Stimulated activated effector memory CD8-positive, alpha-beta T cell treated with anti-CD3 and anti-CD28 coated beads, Interleukin-12 subunit alpha, Interleukin-12 subunit beta, amount 100 ng/mL, for 72 hours (primary cell): ENCODE results near the gene PRDX5.

Experiments used
- ATAC-seq: fragments of 150-1000 bp; cut with Tn5 transposase; 2 replicates; pipeline ENCODE4 v1.10.0; 2021
- DNase-seq, 2 donors: peaks; one replicate each; pipeline ENCODE4 v3.0.0; 2021 to 2022; ENCODE audit warnings: low spot score in 2 of 2
- H3K27ac Mint-ChIP-seq: one replicate; pipeline ENCODE4 v1.8.0; 2022; ENCODE audit warnings: mild to moderate bottlenecking, mixed read lengths
- H3K36me3 Mint-ChIP-seq: one replicate; pipeline ENCODE4 v1.8.0; 2022; ENCODE audit warnings: mild to moderate bottlenecking, mixed read lengths
- H3K4me1 Mint-ChIP-seq: one replicate; pipeline ENCODE4 v1.8.0; 2022; ENCODE audit warnings: mixed read lengths
- H3K4me3 Mint-ChIP-seq: one replicate; pipeline ENCODE4 v1.8.0; 2022; ENCODE audit warnings: mild to moderate bottlenecking, mixed read lengths
- H3K9me3 Mint-ChIP-seq: one replicate; pipeline ENCODE4 v1.8.0; 2022; ENCODE audit warnings: mixed read lengths

PRDX5 gene

GRCh38 chr11:64367931-64368672 is 50.2 kb downstream of the PRDX5 start:
- Mint-ChIP-seq H3K9me3 (no peaks in the 10 kb centered on the region), H3K4me3 (no peak overlapping the region), H3K27ac (no peak overlapping the region), H3K36me3 (peaks cover 82% of the 10 kb centered on the region), H3K4me1 (no peaks in the 10 kb centered on the region)
- DNase-seq (no peak), ATAC-seq (no peak)

GRCh38 chr11:64368673-64369074 is 50.8 kb downstream of the PRDX5 start:
- H3K27ac Mint-ChIP-seq = no peak overlapping the region
- DNase-seq (no peak), ATAC-seq (no peak)
- no peaks in the 10 kb centered on the region for H3K4me1 Mint-ChIP-seq
- H3K4me3 Mint-ChIP-seq = no peak overlapping the region
- peaks cover 76% of the 10 kb centered on the region for H3K36me3 Mint-ChIP-seq
- no peaks in the 10 kb centered on the region for H3K9me3 Mint-ChIP-seq

- DNase-seq = no peak
- ATAC-seq = no peak
- H3K36me3 Mint-ChIP-seq = peaks cover 65% of the 10 kb centered on the region
- no peak overlapping the region for H3K4me3 Mint-ChIP-seq
- H3K27ac Mint-ChIP-seq = no peak overlapping the region
- no peaks in the 10 kb centered on the region for H3K9me3 Mint-ChIP-seq
- H3K4me1 Mint-ChIP-seq = no peaks in the 10 kb centered on the region
These were observed 51.8 kb downstream of the PRDX5 start for GRCh38 chr11:64369440-64370421.

- Mint-ChIP-seq H3K9me3 (no peaks in the 10 kb centered on the region), H3K36me3 (peaks cover 51% of the 10 kb centered on the region), H3K4me3 (no peak overlapping the region), H3K4me1 (no peaks in the 10 kb centered on the region), H3K27ac (no peak overlapping the region)
- ATAC-seq (no peak), DNase-seq (no peak)
These were observed 53.3 kb downstream of the PRDX5 start for GRCh38 chr11:64371201-64371600.
